T-helper 17 cell (primary cell): ENCODE data around the gene LGALS16. TPM values are rescaled to one million over a fixed set of nuclear protein-coding genes. Genes with fewer than 3 reads are reported as not detected.
A peak's percentile ranks its signal among the peaks of the same experiment; 100 is the strongest.
"Not testable (repeated sequence)": the region's sequence is repeated elsewhere in the genome, so short reads cannot be mapped to it uniquely, and the experiment has no call there.

Experiments
- ATAC-seq: fragments of 150-1000 bp; cut with Tn5 transposase; 2 replicates; pipeline ENCODE4 v1.10.0; 2021; ENCODE audit warnings: mild to moderate bottlenecking, moderate library complexity
- DNase-seq, 3 donors: peaks; one replicate each; pipeline versions ENCODE4 v3.0.0 to v3.0.0-alpha.2; 2020 to 2021
- H3K9me3 ChIP-seq: one replicate; pipeline ENCODE4 v1.7.0; 2013; ENCODE audit warnings: low read length, mild to moderate bottlenecking; ENCODE audit not compliant: control insufficient read depth, poor library complexity, severe bottlenecking
- H3K27ac Mint-ChIP-seq: one replicate; pipeline ENCODE4 v1.8.0; 2022; ENCODE audit warnings: mild to moderate bottlenecking, moderate library complexity, mixed read lengths
- H3K27me3 Mint-ChIP-seq: one replicate; pipeline ENCODE4 v1.8.0; 2022; ENCODE audit warnings: mixed read lengths
- H3K36me3 Mint-ChIP-seq: one replicate; pipeline ENCODE4 v1.8.0; 2022; ENCODE audit warnings: low read depth, mixed read lengths
- H3K4me1 Mint-ChIP-seq: one replicate; pipeline ENCODE4 v1.8.0; 2022; ENCODE audit warnings: mild to moderate bottlenecking, mixed read lengths
- H3K4me3 Mint-ChIP-seq: one replicate; pipeline ENCODE4 v1.8.0; 2022; ENCODE audit warnings: mild to moderate bottlenecking, moderate library complexity, mixed read lengths
- total RNA-seq, 4 donors: library from RNA in 2 of 4; stranded (reverse) in 2 of 4; gene quantifications; one replicate each; pipeline ENCODE4 v1.2.3 and lab custom pipeline; 2022 to 2026

The LGALS16 gene
- total RNA-seq, 2 donors from 2014 or later, result not detected

- peaks cover 32% of the 10 kb centered on the region for H3K4me1 Mint-ChIP-seq
- DNase-seq, result no peak
- H3K4me3 Mint-ChIP-seq, result no peak overlapping the region
These were observed 25.7 kb downstream of the LGALS16 start for GRCh38 chr19:39681416-39681815.

GRCh38 chr19:39684267-39684666 is 28.6 kb downstream of the LGALS16 start:
- no peak for ATAC-seq
- Mint-ChIP-seq H3K4me1 (peaks cover 24% of the 10 kb centered on the region), H3K27ac (no peak overlapping the region), H3K27me3 (peaks cover 12% of the 10 kb centered on the region), H3K36me3 (peaks cover 4% of the 10 kb centered on the region), H3K4me3 (no peak overlapping the region)
- no peak for DNase-seq
- no peaks in the 10 kb centered on the region for H3K9me3 ChIP-seq

More at GRCh38 chr19:39681416-39681815, 25.7 kb downstream of the LGALS16 start:
- H3K9me3 ChIP-seq, result no peaks in the 10 kb centered on the region
- Mint-ChIP-seq H3K27me3 (peaks cover 7% of the 10 kb centered on the region), H3K36me3 (peaks cover 2% of the 10 kb centered on the region), H3K27ac (no peak overlapping the region)
- no peak for ATAC-seq

GRCh38 chr19:39686739-39687138 is 31.0 kb downstream of the LGALS16 start:
- Mint-ChIP-seq H3K4me3 (no peak overlapping the region), H3K36me3 (peaks cover 4% of the 10 kb centered on the region), H3K4me1 (peaks cover 11% of the 10 kb centered on the region), H3K27me3 (peaks cover 20% of the 10 kb centered on the region), H3K27ac (no peak overlapping the region)
- no peaks in the 10 kb centered on the region for H3K9me3 ChIP-seq
- DNase-seq, result no peak
- ATAC-seq, result no peak

- not testable (repeated sequence) for H3K27ac Mint-ChIP-seq, ATAC-seq, H3K36me3 Mint-ChIP-seq, H3K4me1 Mint-ChIP-seq, H3K9me3 ChIP-seq, DNase-seq, H3K4me3 Mint-ChIP-seq
- H3K27me3 Mint-ChIP-seq, result peaks cover 30% of the 10 kb centered on the region
These were observed 32.9 kb downstream of the LGALS16 start for GRCh38 chr19:39688637-39689036.

- Mint-ChIP-seq H3K27ac (no peak overlapping the region), H3K4me3 (no peak overlapping the region), H3K36me3 (no peaks in the 10 kb centered on the region), H3K27me3 (peaks cover 48% of the 10 kb centered on the region), H3K4me1 (no peaks in the 10 kb centered on the region)
- no peak for DNase-seq
- no peak for ATAC-seq
- no peaks in the 10 kb centered on the region for H3K9me3 ChIP-seq
These were observed 36.5 kb downstream of the LGALS16 start for GRCh38 chr19:39692166-39692565.

- Mint-ChIP-seq H3K36me3 (no peaks in the 10 kb centered on the region), H3K4me1 (no peaks in the 10 kb centered on the region)
These were observed 37.1 kb downstream of the LGALS16 start for GRCh38 chr19:39692822-39693221.

GRCh38 chr19:39695759-39696158 is 40.0 kb downstream of the LGALS16 start:
- DNase-seq (no peak), ATAC-seq (no peak)
- Mint-ChIP-seq H3K4me3 (no peak overlapping the region), H3K27ac (no peak overlapping the region), H3K4me1 (no peaks in the 10 kb centered on the region), H3K36me3 (no peaks in the 10 kb centered on the region), H3K27me3 (peaks cover 71% of the 10 kb centered on the region)
- H3K9me3 ChIP-seq, result no peaks in the 10 kb centered on the region

More at GRCh38 chr19:39692822-39693221, 37.1 kb downstream of the LGALS16 start:
- no peak for ATAC-seq
- Mint-ChIP-seq H3K4me3 (no peak overlapping the region), H3K27ac (no peak overlapping the region), H3K27me3 (peaks cover 54% of the 10 kb centered on the region)
- no peak for DNase-seq
- no peaks in the 10 kb centered on the region for H3K9me3 ChIP-seq

- Mint-ChIP-seq H3K4me3 (no peak overlapping the region), H3K36me3 (no peaks in the 10 kb centered on the region), H3K27me3 (peaks cover 73% of the 10 kb centered on the region), H3K4me1 (no peaks in the 10 kb centered on the region), H3K27ac (no peak overlapping the region)
- no peaks in the 10 kb centered on the region for H3K9me3 ChIP-seq
- ATAC-seq (no peak), DNase-seq (no peak)
These were observed 40.7 kb downstream of the LGALS16 start for GRCh38 chr19:39696387-39696786.

GRCh38 chr19:39698535-39698934 is 42.8 kb downstream of the LGALS16 start:
- no peak overlapping the region for H3K4me3 Mint-ChIP-seq
- H3K27me3 Mint-ChIP-seq, result peaks cover 63% of the 10 kb centered on the region
- DNase-seq (no peak), ATAC-seq (no peak)
- no peak overlapping the region for H3K27ac Mint-ChIP-seq
- no peaks in the 10 kb centered on the region for H3K4me1 Mint-ChIP-seq
- no peaks in the 10 kb centered on the region for H3K36me3 Mint-ChIP-seq
- no peaks in the 10 kb centered on the region for H3K9me3 ChIP-seq

- H3K9me3 ChIP-seq, result no peaks in the 10 kb centered on the region
- ATAC-seq (no peak), DNase-seq (no peak)
- H3K36me3 Mint-ChIP-seq, result no peaks in the 10 kb centered on the region
- peaks cover 47% of the 10 kb centered on the region for H3K27me3 Mint-ChIP-seq
- H3K27ac Mint-ChIP-seq, result no peak overlapping the region
- H3K4me1 Mint-ChIP-seq, result peaks cover 12% of the 10 kb centered on the region
- H3K4me3 Mint-ChIP-seq, result no peak overlapping the region
These were observed 45.6 kb downstream of the LGALS16 start for GRCh38 chr19:39701291-39701690.

- H3K9me3 ChIP-seq, result no peaks in the 10 kb centered on the region
- ATAC-seq (no peak), DNase-seq (no peak)
- peaks cover 16% of the 10 kb centered on the region for H3K27me3 Mint-ChIP-seq
- no peak within 1 kb of the TSS for H3K27ac Mint-ChIP-seq
- peaks cover 12% of the 10 kb centered on the region for H3K4me1 Mint-ChIP-seq
- H3K4me3 Mint-ChIP-seq, result no peak within 1 kb of the TSS
- H3K36me3 Mint-ChIP-seq, result no peaks in the 10 kb centered on the region
These were observed 48.7 kb downstream of the LGALS16 start, which contains the start of gene LGALS14 for GRCh38 chr19:39704181-39705044. Gene LGALS14, plus strand, starts transcription at chr19:39704481. Its CDS starts 48 bp downstream, at chr19:39704529.

GRCh38 chr19:39705578-39706188 is 50.0 kb downstream of the LGALS16 start:
- peaks cover 17% of the 10 kb centered on the region for H3K4me1 Mint-ChIP-seq
- no peak for DNase-seq

GRCh38 chr19:39708594-39708993 is 52.9 kb downstream of the LGALS16 start:
- Mint-ChIP-seq H3K4me1 (peaks cover 17% of the 10 kb centered on the region), H3K4me3 (no peak overlapping the region), H3K27ac (no peak overlapping the region), H3K27me3 (no peaks in the 10 kb centered on the region), H3K36me3 (no peaks in the 10 kb centered on the region)
- DNase-seq (no peak), ATAC-seq (no peak)
- no peaks in the 10 kb centered on the region for H3K9me3 ChIP-seq

More at GRCh38 chr19:39705578-39706188, 50.0 kb downstream of the LGALS16 start:
- H3K27ac Mint-ChIP-seq, result peak overlapping the region; percentile 70
- H3K36me3 Mint-ChIP-seq, result no peaks in the 10 kb centered on the region
- H3K4me3 Mint-ChIP-seq, result peak overlapping the region; percentile 15
- no peaks in the 10 kb centered on the region for H3K9me3 ChIP-seq
- H3K27me3 Mint-ChIP-seq, result peaks cover 6% of the 10 kb centered on the region
- peak; percentile 56 for ATAC-seq
